ENCODE results near the gene APOBEC3H.

Gene APOBEC3H

GRCh38 chr22:39081016-39081415, 16.0 kb upstream of the APOBEC3H start:
- no peak overlapping the region for H3K4me3 ChIP-seq (ENCODE audit: control insufficient read depth, low read depth, low read length)
- no peak for TF ChIP-seq CTCF (conservative IDR thresholded peaks at IDR 0.05; ENCODE audit: control insufficient read depth, insufficient read depth, low read depth, low read length)
- no peak for DNase-seq (ENCODE audit: low read depth)

GRCh38 chr22:39081598-39081997, 15.4 kb upstream of the APOBEC3H start:
- DNase-seq (ENCODE audit: low read depth) = no peak
- H3K4me3 ChIP-seq (ENCODE audit: control insufficient read depth, low read depth, low read length) = no peak overlapping the region
- no peak for TF ChIP-seq CTCF (conservative IDR thresholded peaks at IDR 0.05; ENCODE audit: control insufficient read depth, insufficient read depth, low read depth, low read length)

- no peak for DNase-seq (ENCODE audit: low read depth)
- no peak for TF ChIP-seq CTCF (conservative IDR thresholded peaks at IDR 0.05; ENCODE audit: control insufficient read depth, insufficient read depth, low read depth, low read length)
- no peak overlapping the region for H3K4me3 ChIP-seq (ENCODE audit: control insufficient read depth, low read depth, low read length)
Measured at GRCh38 chr22:39083212-39084165, 13.6 kb upstream of the APOBEC3H start.

GRCh38 chr22:39084666-39085065, 12.4 kb upstream of the APOBEC3H start:
- no peak for DNase-seq (ENCODE audit: low read depth)
- no peak for TF ChIP-seq CTCF (conservative IDR thresholded peaks at IDR 0.05; ENCODE audit: control insufficient read depth, insufficient read depth, low read depth, low read length)
- H3K4me3 ChIP-seq (ENCODE audit: control insufficient read depth, low read depth, low read length) = no peak overlapping the region

GRCh38 chr22:39087098-39087497, 9.9 kb upstream of the APOBEC3H start:
- no peak overlapping the region for H3K4me3 ChIP-seq (ENCODE audit: control insufficient read depth, low read depth, low read length)
- no peak for TF ChIP-seq CTCF (conservative IDR thresholded peaks at IDR 0.05; ENCODE audit: control insufficient read depth, insufficient read depth, low read depth, low read length)
- no peak for DNase-seq (ENCODE audit: low read depth)

- DNase-seq (ENCODE audit: low read depth) = no peak
- no peak overlapping the region for H3K4me3 ChIP-seq (ENCODE audit: control insufficient read depth, low read depth, low read length)
- no peak for TF ChIP-seq CTCF (conservative IDR thresholded peaks at IDR 0.05; ENCODE audit: control insufficient read depth, insufficient read depth, low read depth, low read length)
Measured at GRCh38 chr22:39087881-39088684, 9.0 kb upstream of the APOBEC3H start.

Data from fibroblast of mammary gland (primary cell).